Duodenal mucosa (tissue), 2 donors: ENCODE data around the gene AKR1C3.

ENCODE experiments used
- H3K27ac ChIP-seq: one replicate; pipeline ENCODE4 v1.7.0; 2013; ENCODE audit warnings: low read depth, low read length
- H3K27me3 ChIP-seq, 2 donors: one replicate each; pipeline ENCODE4 v1.7.0; 2013; ENCODE audit warnings: low read length in 2 of 2, control low read depth in 1 of 2; ENCODE audit not compliant: insufficient read depth in 2 of 2, control insufficient read depth in 1 of 2
- H3K36me3 ChIP-seq, 2 donors: one replicate each; pipeline ENCODE4 v1.7.0; 2013; ENCODE audit warnings: low read length in 2 of 2, control low read depth in 1 of 2; ENCODE audit not compliant: insufficient read depth in 2 of 2, control insufficient read depth in 1 of 2
- H3K4me1 ChIP-seq, 2 donors: one replicate each; pipeline ENCODE4 v1.7.0; 2013; ENCODE audit warnings: low read length in 2 of 2, control low read depth in 1 of 2; ENCODE audit not compliant: insufficient read depth in 2 of 2, control insufficient read depth in 1 of 2
- H3K4me3 ChIP-seq, 2 donors: one replicate each; pipeline ENCODE4 v1.7.0; 2013; ENCODE audit warnings: low read length in 2 of 2, low read depth in 1 of 2
- H3K9ac ChIP-seq, 2 donors: one replicate each; pipeline ENCODE4 v1.7.0; 2013; ENCODE audit warnings: low read length in 2 of 2, low read depth in 1 of 2
- H3K9me3 ChIP-seq, 2 donors: one replicate each; pipeline ENCODE4 v1.7.0; 2013; ENCODE audit warnings: low read length in 2 of 2, control low read depth in 1 of 2; ENCODE audit not compliant: control insufficient read depth in 1 of 2

The AKR1C3 gene

DNA sequence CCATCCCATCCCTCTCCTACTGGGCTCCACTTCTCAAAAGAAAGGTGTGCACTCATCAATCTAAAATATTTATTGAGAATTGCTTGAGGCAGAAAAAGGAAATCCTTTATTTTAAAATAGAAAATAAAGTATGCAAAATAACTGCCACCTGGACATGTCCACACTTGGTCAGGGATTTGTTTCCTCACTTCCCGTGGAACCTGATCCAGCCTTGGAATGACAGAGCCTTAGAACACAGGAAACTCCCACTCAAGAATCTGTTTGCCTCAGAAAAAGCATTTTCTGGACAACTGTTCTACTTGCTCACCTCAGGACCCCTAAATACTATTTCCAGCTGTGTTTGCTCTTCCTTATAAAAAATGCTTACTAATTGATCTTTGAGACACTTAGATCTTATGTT is 61.7 kb downstream of the AKR1C3 start:
- Histone ChIP-seq H3K27me3 (no peaks in the 10 kb centered on the region), H3K36me3 (no peaks in the 10 kb centered on the region), H3K27ac (no peak overlapping the region), H3K9ac (no peak overlapping the region), H3K4me3 (no peak overlapping the region), H3K9me3 (peaks cover 0 to 8% of the 10 kb centered on the region in 2 donors), H3K4me1 (no peaks in the 10 kb centered on the region)
